Right lung (tissue), 5 donors: ENCODE results near the gene SPTB. TPM values are rescaled to one million over a fixed set of nuclear protein-coding genes. Genes with fewer than 3 reads are reported as not detected.

ENCODE experiments used
- DNase-seq, 2 donors: peaks; one replicate each; pipeline ENCODE4 v3.0.0-alpha.2; 2013
- polyA plus RNA-seq, 5 donors: library from polyadenylated mRNA; unstranded; fragments of 120-200 nt; gene quantifications; one replicate each; pipeline versions ENCODE4 v1.2.1 to v1.2.3, GENCODE V29; 2013; ENCODE audit warnings: inconsistent platforms in 1 of 5, low replicate concordance in 1 of 5; ENCODE audit not compliant: insufficient read length in 5 of 5, insufficient read depth in 1 of 5

SPTB gene
- polyA plus RNA-seq, 5 donors: 2.7 to 8.0 (median 4.3) TPM

- no peak for DNase-seq
Measured at GRCh38 chr14:64792231-64792630, 87.5 kb downstream of the SPTB start.

DNA sequence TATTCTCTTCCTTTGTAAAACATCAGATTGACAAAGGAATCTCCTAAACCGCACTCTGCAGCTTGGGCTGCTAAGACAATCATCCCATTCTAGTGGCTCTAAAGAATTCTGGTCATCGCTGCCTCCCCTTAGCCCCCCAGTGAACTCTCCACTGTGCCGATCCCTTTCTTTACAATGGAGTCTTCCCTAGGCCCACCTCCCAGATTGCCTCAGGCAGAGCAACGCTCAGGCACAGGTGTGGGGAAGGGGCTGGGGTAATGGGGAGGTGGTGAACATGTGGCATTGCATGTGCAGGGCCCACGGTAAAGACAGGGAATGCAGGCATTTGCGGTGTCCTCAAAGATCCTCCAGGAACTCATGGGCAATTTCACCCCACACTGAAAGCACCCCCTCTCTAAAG is 89.2 kb downstream of the SPTB start:
- DNase-seq: no peak

GRCh38 chr14:64789696-64790095 is 90.0 kb downstream of the SPTB start:
- DNase-seq: no peak

- DNase-seq: no peak
Measured at GRCh38 chr14:64788706-64789105, 91.0 kb downstream of the SPTB start.

GRCh38 chr14:64787619-64788018 is 92.1 kb downstream of the SPTB start:
- no peak for DNase-seq

- DNase-seq: peak; percentile 52 to 56
Measured at GRCh38 chr14:64786296-64787149, 93.2 kb downstream of the SPTB start.

GRCh38 chr14:64784006-64784405 is 95.7 kb downstream of the SPTB start:
- no peak for DNase-seq

DNA sequence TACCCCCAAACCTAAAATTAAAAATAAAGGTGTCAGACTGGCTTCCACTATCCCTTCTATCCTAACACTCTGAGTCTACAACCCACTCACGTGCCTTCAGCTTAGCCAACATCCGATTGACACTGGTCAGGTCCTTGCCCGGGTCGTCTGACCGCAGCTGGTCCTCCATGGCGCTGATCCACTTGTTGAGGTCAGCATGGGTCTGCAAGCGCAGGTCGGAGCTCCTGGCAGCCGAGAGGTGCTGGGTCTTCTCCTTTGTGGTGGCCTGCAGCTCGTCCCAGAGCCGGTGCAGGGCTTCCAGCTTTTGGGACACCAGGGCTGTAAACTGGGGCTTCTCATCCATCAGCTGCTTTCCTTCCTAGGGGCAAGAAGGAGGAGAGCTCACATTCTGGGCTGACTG is 97.5 kb downstream of the SPTB start:
- no peak for DNase-seq

- DNase-seq: no peak
Measured at GRCh38 chr14:64779472-64779871, 100.2 kb downstream of the SPTB start.

DNA sequence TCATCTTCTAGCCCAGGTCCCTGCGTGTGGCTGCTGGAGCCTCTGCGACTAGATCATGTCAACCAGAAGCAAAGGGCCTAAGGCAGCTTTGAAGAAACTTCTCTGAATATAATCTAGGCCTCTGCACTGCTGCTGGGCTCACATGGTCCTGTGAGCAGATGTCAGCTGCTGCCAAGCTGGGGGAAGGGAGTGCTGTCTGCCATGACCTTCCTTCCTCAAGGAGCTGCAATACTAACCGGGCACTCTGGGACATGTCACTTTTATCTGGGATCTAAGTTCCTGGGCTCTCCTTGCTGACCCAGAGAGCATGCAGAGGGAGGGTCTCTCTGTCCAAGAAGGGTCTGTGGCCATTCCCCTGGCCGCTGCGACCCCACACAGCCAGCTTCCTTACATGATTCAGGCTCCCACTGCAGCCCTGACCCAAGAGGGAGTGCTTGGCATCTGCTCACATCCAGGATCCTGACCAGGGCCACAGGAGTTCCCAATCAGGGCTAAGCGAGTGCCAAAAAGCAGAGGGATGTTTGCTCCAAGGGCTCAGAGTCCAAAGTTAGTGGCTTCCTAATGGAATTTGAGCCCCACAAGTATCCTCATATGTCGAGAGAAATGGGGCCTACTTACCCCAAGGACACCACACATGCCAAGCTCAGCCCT is 101.5 kb downstream of the SPTB start:
- no peak for DNase-seq

DNA sequence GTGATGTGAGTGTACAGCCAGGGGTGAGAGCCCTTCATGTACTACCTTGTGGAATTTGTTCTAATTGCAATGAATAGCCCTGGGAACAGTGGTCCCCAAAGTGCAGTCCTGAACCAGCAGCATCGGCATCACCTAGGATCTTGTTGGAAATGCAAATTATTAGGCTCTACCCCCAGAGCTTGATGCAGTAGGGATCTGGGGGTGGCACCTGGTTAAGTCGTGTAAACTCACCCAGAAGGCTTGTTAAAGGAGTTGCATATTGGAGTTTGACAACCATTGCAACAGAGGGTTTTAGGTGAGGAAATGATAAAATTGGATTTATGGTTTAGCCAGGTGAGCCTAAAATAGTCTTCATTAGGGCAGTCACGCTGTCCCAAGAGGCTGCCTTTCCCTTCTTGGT is 102.2 kb downstream of the SPTB start:
- DNase-seq: no peak

- DNase-seq: no peak
Measured at GRCh38 chr14:64775081-64775777, 104.5 kb downstream of the SPTB start.

GRCh38 chr14:64774272-64774671 is 105.4 kb downstream of the SPTB start:
- DNase-seq: no peak

DNA sequence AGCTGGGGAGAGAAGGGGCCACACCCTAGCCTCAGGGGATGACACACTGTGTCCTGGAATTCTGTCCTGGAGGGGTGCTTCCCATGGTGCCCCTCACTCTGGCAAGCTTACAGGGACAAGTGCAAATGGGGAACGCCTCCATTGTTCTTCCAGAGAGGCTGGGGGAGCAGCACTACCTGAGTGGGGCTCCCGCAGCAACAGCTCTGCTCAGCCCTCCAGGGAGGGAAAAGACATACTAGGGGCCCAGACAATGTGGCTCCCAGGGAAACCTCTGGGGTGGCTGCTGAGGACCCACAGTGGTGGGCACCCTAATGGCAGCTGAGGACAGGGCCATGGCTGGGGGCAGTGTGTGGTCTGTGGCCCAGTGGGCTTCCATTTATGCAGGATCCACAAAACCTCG is 106.1 kb downstream of the SPTB start:
- no peak for DNase-seq

- DNase-seq: no peak
Measured at GRCh38 chr14:64773046-64773445, 106.7 kb downstream of the SPTB start.

- no peak for DNase-seq
Measured at GRCh38 chr14:64772397-64772950, 107.2 kb downstream of the SPTB start.

GRCh38 chr14:64771161-64771560 is 108.5 kb downstream of the SPTB start:
- DNase-seq: no peak

GRCh38 chr14:64770751-64771150 is 109.0 kb downstream of the SPTB start:
- DNase-seq: no peak

GRCh38 chr14:64769096-64770020 is 110.3 kb downstream of the SPTB start:
- no peak for DNase-seq

- DNase-seq: no peak
Measured at GRCh38 chr14:64768401-64769095, 111.2 kb downstream of the SPTB start.
